B cell (primary cell): ENCODE results near the gene COL26A1.

Experiments
- CTCF ChIP-seq: fragments of 200-600 bp; IDR thresholded peaks from one replicate; pipeline ENCODE4 v1.8.0; 2022; ENCODE audit warnings: antibody characterized with exemption, mild to moderate bottlenecking
- EZH2 ChIP-seq: IDR thresholded peaks from 2 replicates; pipeline ENCODE4 v1.6.1; 2012; ENCODE audit warnings: borderline replicate concordance, low read depth, mild to moderate bottlenecking, moderate library complexity, low read length; ENCODE audit not compliant: insufficient read depth, poor library complexity, severe bottlenecking

GRCh38 chr7:101373812-101374614 lies 11.3 kb downstream of the COL26A1 start:
- TF ChIP-seq CTCF (no peak), EZH2 (no peak)
